Measurements from ENCODE around the gene PAX6.
A peak's percentile ranks its signal among the peaks of the same experiment; 100 is the strongest.

PAX6 gene

DNA sequence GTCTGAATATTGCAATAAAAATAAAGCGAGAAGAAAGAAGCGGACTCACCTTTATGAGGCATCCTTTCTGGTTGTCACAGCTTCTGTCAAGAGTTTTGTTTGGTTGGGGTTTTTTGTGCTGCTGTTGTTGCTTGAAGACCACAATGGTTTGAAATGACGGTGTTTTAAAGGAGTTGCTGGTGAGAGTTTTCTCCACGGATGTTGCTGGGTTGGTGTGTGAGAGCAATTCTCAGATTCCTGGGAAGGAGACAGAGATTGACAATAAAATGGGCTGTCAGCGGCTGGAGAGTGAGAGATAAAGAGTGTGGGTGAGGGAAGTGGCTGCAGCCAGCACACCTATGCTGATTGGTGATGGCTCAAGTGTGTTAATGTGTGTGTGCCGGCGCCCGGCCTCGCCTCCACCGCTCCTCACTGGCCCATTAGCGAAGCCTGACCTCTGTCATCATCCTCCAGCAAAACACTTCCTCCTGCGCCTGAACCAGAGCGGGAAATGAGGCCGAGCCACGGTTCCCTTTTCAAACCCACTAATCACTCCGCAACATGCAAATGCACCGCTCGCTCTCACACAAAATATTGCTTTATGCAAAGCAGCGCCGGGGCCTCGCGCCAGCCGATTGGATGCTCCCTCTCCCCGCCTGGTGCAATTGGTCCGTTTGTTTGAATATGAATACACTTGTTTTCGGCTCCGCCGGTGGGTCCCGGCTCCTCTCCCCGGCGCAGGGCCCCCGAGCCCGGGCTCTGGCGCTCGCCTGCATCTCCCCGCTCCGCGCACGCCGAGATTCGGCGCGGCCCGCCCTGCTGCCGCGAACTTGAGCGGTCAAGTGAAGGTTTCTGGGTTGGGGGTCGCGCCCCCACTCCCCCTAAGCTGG is at the start of gene PAX6:
PAX6 (minus strand) TSS at position 544 of the 869 bp plus-strand sequence. CDS start 4,911 bp downstream, outside the sequence.
- DNase-seq = peak; percentile 66

DNA sequence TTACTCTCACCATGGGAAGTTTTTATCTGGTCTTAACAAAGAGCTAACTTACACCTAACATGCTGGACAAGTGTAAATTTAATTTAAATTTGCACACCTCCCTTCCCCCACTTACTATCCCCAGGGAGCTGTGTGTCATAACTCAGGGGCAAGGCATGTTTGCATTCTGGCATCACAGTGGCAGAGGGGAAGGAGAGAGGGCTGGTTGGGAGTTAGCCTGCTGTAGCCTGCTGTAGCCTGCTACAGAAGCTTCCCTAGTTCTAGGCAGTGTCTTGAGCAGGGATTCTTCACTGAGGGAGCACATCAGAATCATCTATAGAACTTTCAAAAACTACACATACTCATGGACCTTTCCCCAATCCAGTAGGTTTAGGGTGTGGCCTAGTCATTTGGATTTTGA is 49.3 kb upstream of the PAX6 start:
- DNase-seq = no peak

DNA sequence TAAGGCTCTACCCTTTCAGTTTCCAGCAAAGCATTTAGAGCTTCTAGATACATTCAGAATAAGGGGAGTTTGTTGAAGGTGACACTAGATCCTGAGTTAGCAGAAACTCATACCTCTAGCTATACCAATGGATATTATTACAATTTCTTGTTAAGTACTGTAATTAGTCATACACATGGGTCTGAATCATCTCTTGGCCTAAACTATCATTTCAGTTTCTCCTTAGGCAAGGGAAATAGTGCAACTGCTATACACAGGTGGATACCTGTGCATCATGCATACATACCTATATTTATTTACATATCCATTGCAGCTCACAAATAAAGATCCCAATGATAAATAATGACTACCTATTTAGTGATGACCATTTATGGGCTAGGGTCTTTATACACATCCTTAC is 45.1 kb upstream of the PAX6 start:
- no peak for DNase-seq

DNA sequence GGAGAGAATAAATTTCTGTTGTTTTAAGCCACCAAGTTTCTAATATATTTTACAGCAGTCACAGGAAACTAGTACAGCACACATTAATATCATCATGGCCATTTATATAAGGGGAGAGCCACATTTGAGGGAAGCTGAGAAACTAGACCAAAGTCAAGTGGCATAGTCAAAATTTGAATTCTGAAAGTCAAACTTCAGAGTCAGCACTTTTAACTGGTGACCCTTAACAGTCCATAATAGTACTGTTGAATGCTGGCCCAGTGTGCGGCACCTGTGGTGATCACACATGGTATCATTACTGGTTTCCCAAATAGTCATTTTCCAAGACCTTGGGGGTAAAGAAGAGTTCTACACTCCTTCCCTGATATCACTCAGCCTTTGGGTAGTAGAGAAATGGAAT is 44.3 kb upstream of the PAX6 start:
- no peak for DNase-seq

DNA sequence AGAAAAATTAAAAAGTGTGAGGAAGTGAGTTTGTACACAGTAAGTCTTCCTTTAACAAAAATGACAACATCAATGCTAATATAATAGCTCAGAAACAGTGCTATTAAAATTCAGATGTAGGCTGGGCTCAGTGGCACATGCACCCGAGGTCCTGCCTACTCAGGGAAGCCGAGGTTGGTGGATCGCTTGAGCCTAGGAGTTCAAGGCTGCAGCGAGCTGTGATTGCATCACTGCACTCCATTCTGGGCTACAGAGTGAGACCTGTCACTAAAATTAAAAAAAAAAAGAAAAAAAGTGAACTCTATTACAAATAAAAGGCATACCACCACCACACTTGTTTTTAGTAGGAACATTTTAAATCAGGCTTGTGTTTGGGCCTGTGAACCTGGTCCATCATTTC is 39.2 kb upstream of the PAX6 start:
- no peak for DNase-seq

DNA sequence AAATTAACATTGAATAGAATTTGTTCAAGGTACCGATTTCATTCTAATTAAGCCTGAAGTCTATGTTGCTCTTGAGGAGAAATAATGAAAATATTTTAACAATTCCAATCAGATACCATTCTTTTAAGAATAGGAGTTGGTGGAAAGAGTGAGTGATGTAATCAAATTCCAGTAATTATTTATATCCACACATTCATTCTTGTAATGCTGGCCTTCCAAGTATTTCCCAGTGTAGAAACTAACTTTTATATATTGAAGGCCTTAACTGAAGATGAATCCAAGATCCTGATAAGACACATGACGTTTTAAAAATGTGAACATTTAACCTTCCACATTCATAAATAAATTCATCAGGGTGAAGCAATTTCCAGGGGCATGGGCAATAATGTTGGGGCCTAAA is 36.6 kb upstream of the PAX6 start:
- peak; percentile 7 for DNase-seq

DNA sequence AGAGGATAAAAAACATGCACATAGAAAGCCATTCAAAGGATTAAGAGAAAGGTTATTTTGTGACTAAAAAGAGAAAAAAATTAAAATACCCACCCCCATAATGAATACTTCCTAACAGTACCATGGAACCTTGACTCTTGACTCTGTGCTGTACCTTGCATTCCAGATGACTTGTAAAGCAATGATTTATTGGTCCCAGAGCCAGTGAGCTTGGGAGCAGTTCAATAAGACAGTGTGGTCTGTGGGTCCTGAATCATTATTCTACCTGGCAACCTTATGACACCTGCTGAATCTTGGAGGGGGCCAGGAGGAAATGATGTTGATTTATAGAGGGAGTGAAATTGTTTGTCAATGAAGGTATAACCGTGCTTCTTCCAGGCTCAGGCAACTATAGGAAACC is 34.2 kb upstream of the PAX6 start:
- DNase-seq = no peak

DNA sequence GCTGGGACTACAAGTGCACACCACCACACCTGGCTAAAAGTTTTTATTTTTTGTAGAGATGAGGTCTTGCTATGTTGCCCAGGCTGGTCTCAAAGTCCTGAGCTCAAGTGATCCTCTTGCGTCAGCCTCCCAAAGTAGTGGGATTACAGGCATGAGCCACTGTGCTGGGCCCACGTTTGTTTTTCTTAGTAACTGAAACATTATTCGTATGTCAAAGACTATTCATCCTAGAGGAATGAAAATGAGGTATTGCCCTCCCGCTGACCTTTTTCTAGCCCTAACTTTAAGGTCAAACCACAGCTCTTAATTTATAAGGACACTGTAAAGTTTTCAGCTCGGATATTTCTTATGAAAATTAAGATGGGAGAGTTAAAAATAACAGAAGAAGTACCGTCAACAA is 33.2 kb upstream of the PAX6 start:
- peak; percentile 10 for DNase-seq

DNA sequence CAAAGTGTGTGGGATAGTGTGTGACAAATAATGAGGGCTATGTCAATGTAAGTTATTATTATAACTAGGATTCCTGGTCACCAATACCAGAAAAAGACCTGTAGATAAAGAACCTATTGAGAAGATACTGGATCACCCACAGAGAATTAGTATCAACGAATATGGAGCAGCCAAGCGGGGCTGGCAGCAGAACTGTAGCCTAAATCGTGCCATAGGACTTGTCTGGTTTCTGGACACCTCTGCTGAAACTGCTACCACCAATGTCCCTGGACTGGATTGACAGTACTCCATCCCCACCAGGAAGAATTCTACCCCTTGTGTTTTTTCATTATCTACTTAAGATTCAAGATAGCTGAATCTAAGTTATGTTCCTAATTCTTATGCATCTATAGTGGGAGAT is 30.3 kb upstream of the PAX6 start:
- no peak for DNase-seq

DNA sequence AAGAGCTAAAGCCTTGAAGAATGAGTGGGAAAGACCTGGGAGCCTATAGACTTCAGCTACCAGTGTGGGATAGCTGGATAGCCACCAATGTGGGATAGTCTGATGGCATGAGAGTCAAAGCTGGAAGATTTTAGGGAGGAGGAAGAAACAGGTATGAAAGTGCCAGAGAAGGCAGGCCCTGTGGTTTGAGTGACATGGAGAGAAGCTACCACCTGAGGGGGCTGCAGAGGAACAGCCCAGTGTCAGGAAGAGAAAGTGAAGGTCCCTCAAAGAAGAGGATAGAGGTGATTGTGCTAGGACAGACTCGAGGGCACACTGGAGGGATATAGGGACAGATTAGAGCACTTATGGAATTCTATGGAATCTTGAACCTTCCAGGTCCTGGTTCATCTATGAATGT is 23.1 kb upstream of the PAX6 start:
- DNase-seq = no peak

DNA sequence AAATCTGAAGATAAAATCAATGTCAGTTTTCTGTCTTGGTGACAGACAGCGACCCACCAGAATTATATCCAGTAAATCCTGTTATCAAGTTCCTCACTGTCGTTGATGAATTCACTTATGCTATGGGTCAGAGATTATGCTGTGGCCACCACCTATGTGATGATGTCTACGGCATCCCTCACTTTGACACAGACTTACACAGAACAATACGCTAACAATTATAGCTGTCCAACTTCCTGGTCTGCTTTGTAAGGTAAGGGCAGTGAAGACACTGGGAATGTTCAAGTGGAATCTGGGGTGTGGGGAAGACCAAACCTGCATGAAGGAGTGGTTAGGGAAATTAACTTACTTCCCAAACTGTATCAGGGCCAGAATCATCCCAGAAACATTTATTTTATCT is 19.3 kb upstream of the PAX6 start:
- no peak for DNase-seq

DNA sequence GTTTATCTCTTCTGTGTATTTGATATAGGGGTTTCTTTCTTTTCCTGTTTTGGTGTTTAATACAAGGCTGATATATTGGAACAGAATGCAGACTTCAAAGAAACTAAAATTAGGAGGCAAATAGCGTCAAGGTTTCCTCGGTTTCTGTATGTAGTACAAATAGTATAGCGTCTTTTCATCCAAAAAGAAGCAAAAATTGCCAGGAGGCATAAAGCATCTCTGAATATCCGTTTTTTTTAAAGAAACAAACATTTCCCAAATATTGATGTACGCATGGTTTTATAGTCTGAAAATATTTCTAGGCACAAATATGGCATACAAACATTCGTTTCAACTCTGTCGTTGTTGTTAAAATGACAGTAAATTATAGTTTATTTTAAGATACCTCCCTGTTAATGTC is 17.1 kb upstream of the PAX6 start:
- no peak for DNase-seq

DNA sequence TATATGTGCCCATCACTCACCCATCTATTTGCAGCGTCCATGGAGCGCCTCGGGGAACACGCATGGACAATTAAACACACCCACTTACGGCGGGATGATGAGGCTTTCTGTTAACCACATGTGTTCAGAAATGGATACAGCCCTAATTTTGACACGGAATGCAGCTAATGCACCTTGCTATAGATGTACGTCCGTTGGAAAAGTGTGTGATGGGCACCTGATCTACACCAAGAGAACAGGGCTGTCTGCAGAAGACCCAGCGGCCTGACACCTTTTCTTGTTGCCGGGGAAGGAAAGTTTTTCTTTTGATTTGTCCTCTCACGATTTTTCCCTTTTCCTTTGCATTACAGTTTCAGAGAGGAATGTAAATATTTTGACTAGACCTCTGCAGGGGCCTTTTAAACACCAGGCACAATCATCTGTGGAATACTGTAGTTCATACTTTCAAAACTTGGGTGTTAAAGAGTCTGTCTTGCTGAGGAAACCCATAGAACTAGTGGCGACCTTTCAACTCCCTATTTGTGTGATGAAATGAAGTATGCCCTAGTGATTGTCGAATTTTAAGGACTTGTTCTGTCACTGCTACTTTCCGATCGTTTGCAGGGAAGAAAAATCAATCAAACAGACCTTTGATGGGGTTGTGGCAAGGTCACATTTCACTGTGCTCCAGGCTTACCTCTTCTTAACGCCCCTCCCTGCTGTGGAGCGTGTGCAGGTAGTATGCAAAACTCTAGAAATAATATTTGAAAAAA is 16.5 kb upstream of the PAX6 start:
- DNase-seq = no peak

DNA sequence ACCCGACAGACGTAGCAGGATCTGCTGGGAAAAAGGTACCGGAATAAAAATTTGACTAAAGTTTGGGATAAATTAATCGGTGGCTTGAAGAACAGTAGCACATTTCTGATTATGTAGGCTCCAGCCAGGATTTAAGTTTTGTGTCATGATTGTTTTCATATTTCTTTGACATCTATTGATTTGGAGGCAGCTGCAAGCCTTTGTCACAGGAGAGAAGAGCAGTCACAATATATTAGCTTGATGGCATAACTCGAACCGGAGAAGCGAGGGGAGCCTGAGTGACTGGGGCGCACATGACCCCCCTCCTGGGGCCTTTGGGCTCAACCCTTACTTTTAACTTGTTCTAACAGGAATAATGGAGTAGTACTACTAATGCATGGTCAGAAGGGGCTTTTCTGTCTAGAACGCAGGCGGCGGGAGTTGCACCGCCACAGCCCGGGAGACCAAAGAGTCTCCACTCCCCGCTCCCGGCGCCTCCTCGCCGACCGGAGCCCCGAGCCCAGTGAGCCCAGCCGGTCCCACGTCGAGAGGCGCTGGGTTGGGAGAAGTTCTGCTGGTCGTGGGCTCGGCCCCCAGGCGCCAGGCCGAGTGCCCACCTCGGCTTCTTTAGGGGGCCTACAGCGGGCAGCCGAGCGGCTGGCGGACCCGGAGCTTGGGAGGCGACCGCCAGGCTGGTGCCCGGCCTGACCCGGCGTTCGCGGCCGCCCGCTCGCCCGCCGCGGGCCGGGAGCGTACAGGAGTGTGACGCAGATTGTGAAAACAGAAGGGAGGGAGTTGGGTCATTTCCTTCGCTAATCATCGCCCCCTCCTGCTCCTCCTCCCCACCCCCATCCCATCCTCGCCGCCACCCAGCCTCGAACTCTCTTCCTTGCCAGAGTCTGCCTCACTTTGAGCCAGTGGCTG is 15.7 kb upstream of the PAX6 start:
- DNase-seq = no peak

DNA sequence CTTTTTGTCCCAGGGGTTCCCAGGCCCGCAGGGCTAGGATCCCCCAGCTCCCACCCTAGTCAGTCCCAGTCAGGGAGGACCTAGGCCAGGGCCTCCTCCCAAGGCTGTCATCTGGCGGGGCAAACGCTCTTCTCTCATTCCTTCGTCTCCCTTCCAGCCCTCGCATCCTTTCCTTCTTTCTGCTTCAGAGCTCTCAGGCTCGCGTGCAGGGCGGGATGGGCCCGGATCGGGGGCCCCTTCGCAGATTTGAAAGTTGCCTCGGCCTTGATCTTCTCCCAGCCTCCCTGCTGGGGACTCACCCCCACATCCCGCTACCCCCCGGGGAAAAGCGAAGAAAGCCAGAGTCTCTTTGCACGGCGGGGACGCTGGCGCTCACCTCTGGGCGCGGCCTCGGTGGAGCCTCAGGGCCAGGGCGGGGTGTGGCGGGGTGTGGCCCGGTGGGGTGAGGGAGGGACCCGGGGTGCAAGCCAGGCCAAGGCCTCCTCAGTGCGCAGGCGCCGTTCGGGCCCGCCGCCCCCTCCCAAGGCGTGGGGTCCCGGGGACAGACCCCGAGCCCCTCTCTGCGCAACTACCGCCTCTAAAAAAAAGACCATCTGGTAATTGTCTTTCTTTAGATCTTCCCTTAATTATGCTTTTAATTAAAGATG is 14.8 kb upstream of the PAX6 start:
- no peak for DNase-seq

DNA sequence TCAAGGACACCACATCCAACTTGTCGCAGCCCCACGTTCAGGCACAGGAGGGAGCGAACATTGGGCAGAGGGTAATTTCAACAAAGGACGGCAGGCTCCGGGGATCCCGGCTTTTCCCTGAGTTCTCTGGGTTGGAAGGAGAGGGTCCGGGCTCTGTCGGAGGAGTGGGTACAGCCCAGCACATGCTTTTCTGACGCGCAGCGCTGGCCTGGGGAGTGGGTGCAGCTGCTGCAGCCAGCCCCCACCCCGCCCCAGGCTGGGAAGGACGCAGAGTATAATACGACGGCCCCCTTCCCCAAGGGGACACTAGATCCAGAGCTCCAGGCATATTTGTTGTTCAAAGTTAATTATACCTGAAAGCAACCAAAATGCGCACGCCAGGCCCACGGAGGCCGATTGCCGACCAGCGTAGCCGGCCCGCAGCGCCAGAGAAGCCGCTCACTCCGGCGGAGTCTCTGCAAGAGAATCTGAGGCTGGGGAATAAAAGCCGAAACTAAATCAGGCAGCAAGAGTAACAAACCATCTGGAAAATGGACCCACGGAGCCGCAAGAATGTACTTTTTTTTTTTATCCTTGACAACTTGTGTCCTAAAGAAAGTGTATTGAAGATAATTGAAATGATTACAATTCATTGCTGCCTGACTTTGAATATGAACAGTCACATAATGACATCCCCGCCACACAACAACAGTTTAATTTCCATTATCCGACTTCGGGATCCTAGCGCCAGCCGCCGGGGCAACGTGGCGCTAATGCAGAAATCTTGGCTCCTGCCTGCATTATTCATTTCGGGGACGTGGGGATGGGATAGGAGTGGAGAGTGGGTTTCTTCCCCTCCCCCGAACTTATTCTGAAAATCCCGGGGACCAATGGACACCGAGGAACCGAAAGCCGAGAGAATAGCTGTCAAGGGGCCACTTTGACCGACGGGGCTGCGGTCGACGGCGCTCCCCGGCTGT is 14.0 kb upstream of the PAX6 start:
- DNase-seq = no peak

DNA sequence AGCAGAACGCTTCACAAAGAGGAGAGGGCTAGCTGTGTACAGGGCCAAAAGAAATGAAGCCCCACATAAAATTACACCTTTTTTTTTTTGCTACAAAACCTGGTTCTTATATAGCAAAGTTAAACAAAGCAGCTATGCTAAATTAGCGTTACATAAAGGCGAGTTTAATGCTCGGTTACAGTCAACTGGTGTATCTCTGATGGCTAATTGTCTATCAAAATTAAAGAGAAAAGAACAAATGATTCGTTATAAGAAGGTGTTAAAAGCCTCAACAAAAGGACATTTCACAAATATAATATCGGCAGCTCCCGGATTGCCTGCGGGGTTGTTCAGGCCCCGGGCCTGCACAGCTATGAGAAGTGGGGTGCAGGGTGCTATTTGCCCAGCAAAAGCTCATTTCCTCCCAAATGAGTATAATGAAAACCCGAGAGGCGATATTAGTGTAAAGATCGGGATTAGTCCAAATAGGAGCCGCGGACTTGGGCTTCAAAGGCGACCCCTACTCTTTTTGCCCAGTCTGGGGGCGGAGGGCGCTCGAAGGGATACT is 13.3 kb upstream of the PAX6 start:
- DNase-seq = no peak

DNA sequence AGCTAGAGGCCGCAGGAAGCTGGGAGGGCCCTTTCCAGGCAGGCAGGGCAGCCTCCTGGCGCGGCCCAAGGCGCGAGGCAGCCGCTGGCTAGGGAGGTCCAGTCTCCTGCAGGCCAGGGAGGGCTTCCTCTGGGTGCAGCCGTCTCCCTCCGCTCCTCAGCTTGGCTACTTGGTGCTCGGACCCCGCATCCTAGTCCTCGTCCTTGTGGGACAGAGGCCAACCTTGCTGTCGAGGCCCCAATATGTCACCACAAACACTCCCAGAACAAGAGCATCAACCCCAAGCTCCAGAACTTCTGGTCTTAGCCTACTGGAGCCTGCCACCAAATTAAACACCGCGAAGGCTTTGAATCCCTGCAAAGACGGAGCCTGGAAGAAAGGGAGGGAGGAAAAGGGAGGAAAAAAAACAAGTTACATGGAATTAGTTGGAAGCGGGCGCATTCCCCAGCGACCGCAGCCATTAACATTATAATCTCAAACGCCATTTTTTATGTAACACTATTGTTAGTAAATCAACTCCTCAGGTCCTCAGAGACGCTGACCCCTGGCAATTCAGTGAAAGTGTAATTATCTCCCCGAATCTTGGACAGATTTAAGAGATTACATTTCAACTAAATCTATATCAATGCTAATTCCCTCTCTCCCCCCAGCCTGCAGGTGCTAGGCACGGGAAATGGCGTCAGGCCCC is 12.7 kb upstream of the PAX6 start:
- DNase-seq = no peak

DNA sequence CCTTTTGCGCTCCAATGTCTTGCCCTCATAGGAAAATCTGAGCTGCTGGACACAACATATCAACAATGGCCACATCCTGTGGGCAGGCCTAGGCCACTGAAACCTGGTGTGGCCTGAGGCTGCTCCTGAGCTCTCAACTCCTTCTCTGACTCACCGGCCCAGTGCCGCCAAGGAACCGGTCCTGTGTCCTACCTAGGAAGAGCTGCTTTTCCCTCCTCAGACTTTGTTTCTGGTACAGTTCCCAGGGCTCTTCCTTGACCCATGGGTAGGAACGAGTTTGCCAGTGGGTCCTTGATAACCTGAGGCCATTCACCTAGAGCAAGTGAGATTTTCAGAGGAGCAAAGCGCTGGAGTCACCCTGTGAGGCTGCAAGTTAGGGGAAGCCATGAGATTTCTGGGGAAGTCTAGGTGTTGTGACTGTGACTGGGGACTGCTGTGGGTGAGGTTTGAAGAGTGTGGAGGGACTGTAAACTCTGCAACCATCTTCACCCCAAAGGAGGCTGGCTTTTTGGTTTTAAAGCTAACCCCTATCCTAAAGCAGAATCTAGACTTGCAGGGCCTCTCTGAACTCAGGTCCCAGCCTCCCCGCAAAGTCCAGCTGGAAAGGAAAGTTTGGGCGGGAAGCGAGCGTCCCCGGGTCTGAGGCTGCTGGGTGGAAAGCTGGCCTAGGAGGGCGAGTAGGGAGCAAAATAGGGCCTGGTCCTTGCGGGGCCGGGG is 12.0 kb upstream of the PAX6 start:
- no peak for DNase-seq

Measured in fibroblast of skin of right biceps (primary cell).